GM08714 (cell line): ENCODE measurements around the gene MASTL.

Experiments used
- H3K4me3 ChIP-seq: fragments of 200-500 bp; sonication (Bioruptor generic); 2 replicates; pipeline ENCODE4 v1.5.1; 2014; ENCODE audit warnings: mild to moderate bottlenecking, low read length, inconsistent platforms
- ZNF274 ChIP-seq: IDR thresholded peaks from 2 replicates; pipeline ENCODE4 v1.6.1; 2012; ENCODE audit warnings: mild to moderate bottlenecking, low read depth, low read length

MASTL gene

GRCh38 chr10:27155066-27155754 lies at the start of gene MASTL:
MASTL (plus strand) TSS chr10:27155352; CDS start chr10:27155427, 75 bp downstream.
- TF ChIP-seq ZNF274, result no peak
- peak within 1 kb of the TSS; percentile 77 for H3K4me3 ChIP-seq

GRCh38 chr10:27108165-27108564 lies 47.0 kb upstream of the MASTL start:
- H3K4me3 ChIP-seq, result no peak overlapping the region
- no peak for TF ChIP-seq ZNF274

DNA sequence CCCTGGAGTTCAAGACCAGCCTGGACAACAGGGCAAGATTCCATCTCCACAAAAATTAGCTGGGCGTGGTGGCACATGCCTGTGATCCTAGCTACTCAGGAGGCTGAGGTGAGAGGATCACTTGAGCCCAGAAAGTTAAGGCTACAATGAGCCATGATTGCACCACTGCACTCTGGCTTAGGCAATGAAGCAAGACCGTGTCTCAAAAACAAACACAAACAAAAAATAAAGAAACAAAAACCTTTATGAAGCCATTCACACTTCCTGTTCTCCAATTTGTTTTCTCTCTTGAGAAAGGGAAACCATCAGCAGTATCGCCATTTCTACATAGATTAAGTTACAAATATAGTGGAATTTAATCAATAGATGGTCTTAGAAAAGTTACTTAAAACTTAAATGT lies 20.8 kb upstream of the MASTL start:
- TF ChIP-seq ZNF274, result no peak
- no peak overlapping the region for H3K4me3 ChIP-seq

DNA sequence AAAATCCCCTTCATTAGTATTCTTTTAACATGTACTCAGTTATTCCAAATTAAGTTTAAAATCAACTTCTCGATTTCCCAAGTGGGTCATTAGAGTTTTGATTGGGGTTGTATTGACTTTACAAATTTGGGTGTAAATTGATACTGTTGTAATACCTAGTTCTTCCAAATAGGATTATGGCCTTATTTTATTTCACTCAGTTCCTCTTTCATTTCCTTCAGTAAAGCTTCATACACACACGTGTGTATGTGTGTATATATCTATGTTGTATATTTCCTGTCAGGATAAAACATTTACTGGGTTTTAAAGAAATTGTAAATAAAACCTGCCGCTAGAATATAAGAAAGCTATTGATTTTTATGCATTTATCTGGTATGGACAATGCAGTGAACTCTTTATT lies 16.9 kb upstream of the MASTL start:
- H3K4me3 ChIP-seq, result no peak overlapping the region
- TF ChIP-seq ZNF274, result no peak

GRCh38 chr10:27143686-27144085 lies 11.5 kb upstream of the MASTL start:
- no peak overlapping the region for H3K4me3 ChIP-seq
- TF ChIP-seq ZNF274, result no peak

- TF ChIP-seq ZNF274, result no peak
These were observed 9.2 kb upstream of the MASTL start for GRCh38 chr10:27145937-27146336.

DNA sequence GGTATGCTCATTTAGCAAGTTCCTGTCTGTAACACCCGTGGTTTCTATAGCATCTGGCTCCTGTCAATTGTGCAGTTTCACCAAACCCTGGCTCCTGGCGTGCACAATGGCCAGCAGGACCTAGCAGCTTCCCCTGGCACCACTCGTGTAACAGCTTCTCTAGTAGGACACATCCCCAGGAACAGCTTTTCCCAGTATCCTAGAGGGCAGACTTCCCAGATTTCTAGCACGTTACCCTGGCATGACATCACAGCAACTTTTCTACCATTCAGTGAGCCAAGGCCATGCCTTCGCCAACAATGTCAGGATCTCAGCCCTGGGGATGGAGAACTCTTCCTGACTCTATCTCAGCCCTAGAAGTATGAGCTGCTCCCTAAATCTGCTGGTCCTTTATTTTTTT lies 7.5 kb upstream of the MASTL start:
- no peak for TF ChIP-seq ZNF274
- H3K4me3 ChIP-seq, result no peak overlapping the region

More at GRCh38 chr10:27145937-27146336, 9.2 kb upstream of the MASTL start:
- no peak overlapping the region for H3K4me3 ChIP-seq

- no peak for TF ChIP-seq ZNF274
- H3K4me3 ChIP-seq, result no peak overlapping the region
These were observed 4.9 kb upstream of the MASTL start for GRCh38 chr10:27150261-27150660.

GRCh38 chr10:27152687-27153086 lies 2.5 kb upstream of the MASTL start:
- no peak for TF ChIP-seq ZNF274
- H3K4me3 ChIP-seq, result peak overlapping the region; percentile 77

DNA sequence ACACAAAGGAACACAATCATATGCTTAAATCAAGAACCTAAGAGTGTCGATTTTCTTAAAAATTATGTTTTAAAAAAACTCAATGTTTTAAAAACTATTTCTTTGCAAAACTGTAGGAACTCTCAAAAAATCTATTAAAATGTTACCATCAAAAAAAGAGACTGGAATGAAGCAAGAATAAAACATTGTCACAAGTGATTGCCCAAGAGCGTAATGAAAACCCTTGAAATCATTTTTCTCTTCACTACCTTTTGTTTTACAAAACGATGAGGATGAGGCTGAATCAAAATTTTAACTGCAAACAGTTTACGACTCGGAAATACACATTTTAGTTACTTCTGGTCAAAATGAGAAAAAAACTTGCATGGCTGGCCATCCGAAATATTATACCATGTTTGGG lies 1.8 kb upstream of the MASTL start:
- TF ChIP-seq ZNF274, result no peak

GRCh38 chr10:27153845-27154193 lies 1.3 kb upstream of the MASTL start:
- peak overlapping the region; percentile 77 for H3K4me3 ChIP-seq
- TF ChIP-seq ZNF274, result no peak

More for the DNA sequence above, 1.8 kb upstream of the MASTL start:
- peak overlapping the region; percentile 77 for H3K4me3 ChIP-seq

GRCh38 chr10:27156566-27156965 lies 1.4 kb downstream of the MASTL start:
- peak overlapping the region; percentile 77 for H3K4me3 ChIP-seq

DNA sequence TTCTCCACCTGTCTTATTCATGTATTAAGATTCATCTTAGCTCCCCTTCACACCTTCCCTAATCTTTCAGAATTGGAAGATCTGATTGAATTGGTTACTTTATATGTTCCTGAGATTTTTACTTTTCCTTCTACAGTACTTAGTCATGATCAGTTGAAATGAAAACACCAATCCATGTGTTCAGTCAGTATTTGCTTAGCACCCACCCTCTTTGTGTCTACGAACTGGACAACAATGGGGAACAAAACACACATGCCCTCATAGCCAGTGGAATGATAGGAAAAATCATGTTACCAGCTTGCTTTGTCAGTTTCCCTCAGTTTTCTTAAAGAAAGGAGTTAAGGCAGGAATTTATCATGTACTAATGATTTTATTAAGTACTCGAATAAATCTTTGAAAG lies 2.0 kb downstream of the MASTL start:
- H3K4me3 ChIP-seq, result peak overlapping the region; percentile 77
- TF ChIP-seq ZNF274, result no peak

DNA sequence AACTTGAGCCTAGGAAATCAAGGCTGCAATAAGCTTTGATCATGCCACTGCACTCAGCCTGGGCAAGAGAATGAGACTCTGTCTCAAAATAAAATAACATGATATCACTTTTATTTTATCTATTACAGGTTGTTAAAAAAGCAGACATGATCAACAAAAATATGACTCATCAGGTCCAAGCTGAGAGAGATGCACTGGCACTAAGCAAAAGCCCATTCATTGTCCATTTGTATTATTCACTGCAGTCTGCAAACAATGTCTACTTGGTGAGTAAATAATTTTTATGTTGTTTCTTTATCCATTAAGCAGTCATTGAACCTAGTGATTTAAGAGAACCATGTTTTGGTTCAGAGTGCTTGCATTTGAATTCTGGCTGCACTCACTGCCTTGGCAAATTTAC lies 3.3 kb downstream of the MASTL start:
- H3K4me3 ChIP-seq, result no peak overlapping the region

GRCh38 chr10:27169849-27170248 lies 14.7 kb downstream of the MASTL start:
- H3K4me3 ChIP-seq, result no peak overlapping the region
- TF ChIP-seq ZNF274, result no peak

More for the DNA sequence above, 3.3 kb downstream of the MASTL start:
- TF ChIP-seq ZNF274, result no peak

GRCh38 chr10:27188259-27188658 lies 33.1 kb downstream of the MASTL start:
- TF ChIP-seq ZNF274, result no peak
- H3K4me3 ChIP-seq, result no peak overlapping the region
